Subcutaneous abdominal adipose tissue (tissue), 5 donors: ENCODE data around the gene FILIP1L.

Experiments
- H3K27ac ChIP-seq: one replicate; pipeline ENCODE4 v1.7.0; 2013; ENCODE audit warnings: low read depth, mild to moderate bottlenecking, inconsistent platforms, low read length, moderate library complexity
- H3K27me3 ChIP-seq, 5 donors: one replicate each; pipeline ENCODE4 v1.7.0; 2013; ENCODE audit warnings: low read length in 5 of 5, inconsistent platforms in 1 of 5; ENCODE audit not compliant: control insufficient read depth in 5 of 5, insufficient read depth in 4 of 5
- H3K36me3 ChIP-seq, 5 donors: one replicate each; pipeline ENCODE4 v1.7.0; 2013; ENCODE audit warnings: low read length in 5 of 5; ENCODE audit not compliant: control insufficient read depth in 5 of 5, insufficient read depth in 5 of 5
- H3K4me1 ChIP-seq, 5 donors: one replicate each; pipeline ENCODE4 v1.7.0; 2013; ENCODE audit warnings: low read length in 5 of 5, mild to moderate bottlenecking in 3 of 5, moderate library complexity in 1 of 5; ENCODE audit not compliant: control insufficient read depth in 5 of 5, insufficient read depth in 5 of 5
- H3K4me3 ChIP-seq, 5 donors: one replicate each; pipeline ENCODE4 v1.7.0; 2013; ENCODE audit warnings: low read length in 5 of 5, low read depth in 1 of 5
- H3K9ac ChIP-seq, 5 donors: one replicate each; pipeline ENCODE4 v1.7.0; 2013; ENCODE audit warnings: low read length in 5 of 5, mild to moderate bottlenecking in 4 of 5, moderate library complexity in 3 of 5
- H3K9me3 ChIP-seq, 5 donors: one replicate each; pipeline ENCODE4 v1.7.0; 2013; ENCODE audit warnings: low read length in 5 of 5; ENCODE audit not compliant: control insufficient read depth in 5 of 5
- donor health status: healthy.
- donor health status: healthy.
- donor health status: healthy.
- donor health status: healthy.
- donor health status: healthy.

The FILIP1L gene

GRCh38 chr3:100039075-100039474, 75.2 kb downstream of the FILIP1L start:
- H3K9ac ChIP-seq, result no peak overlapping the region
- no peak overlapping the region for H3K4me3 ChIP-seq
- no peak overlapping the region for H3K27ac ChIP-seq
- no peaks in the 10 kb centered on the region for H3K9me3 ChIP-seq
- no peaks in the 10 kb centered on the region for H3K36me3 ChIP-seq
- H3K27me3 ChIP-seq, result no peaks in the 10 kb centered on the region
- peaks cover 14 to 40% (median 28%) of the 10 kb centered on the region in 5 donors for H3K4me1 ChIP-seq

GRCh38 chr3:100033903-100034471, 80.3 kb downstream of the FILIP1L start:
- Histone ChIP-seq H3K4me3 (no peak overlapping the region), H3K27me3 (no peaks in the 10 kb centered on the region), H3K9me3 (no peaks in the 10 kb centered on the region), H3K4me1 (no peaks in the 10 kb centered on the region), H3K9ac (no peak overlapping the region), H3K36me3 (no peaks in the 10 kb centered on the region), H3K27ac (no peak overlapping the region)

GRCh38 chr3:100033184-100033583, 81.1 kb downstream of the FILIP1L start:
- no peak overlapping the region for H3K4me3 ChIP-seq
- H3K9ac ChIP-seq, result no peak overlapping the region
- H3K27ac ChIP-seq, result no peak overlapping the region
- H3K36me3 ChIP-seq, result no peaks in the 10 kb centered on the region
- no peaks in the 10 kb centered on the region for H3K9me3 ChIP-seq
- no peaks in the 10 kb centered on the region for H3K4me1 ChIP-seq
- no peaks in the 10 kb centered on the region for H3K27me3 ChIP-seq

GRCh38 chr3:100032243-100032642, 82.1 kb downstream of the FILIP1L start:
- Histone ChIP-seq H3K9ac (no peak overlapping the region), H3K4me1 (no peaks in the 10 kb centered on the region), H3K36me3 (peaks cover 0 to 3% (median 0%) of the 10 kb centered on the region in 5 donors), H3K9me3 (no peaks in the 10 kb centered on the region), H3K27me3 (no peaks in the 10 kb centered on the region), H3K27ac (no peak overlapping the region), H3K4me3 (no peak overlapping the region)

GRCh38 chr3:100030914-100031425, 83.3 kb downstream of the FILIP1L start:
- H3K27ac ChIP-seq, result no peak overlapping the region
- H3K4me1 ChIP-seq, result no peaks in the 10 kb centered on the region
- H3K9me3 ChIP-seq, result no peaks in the 10 kb centered on the region
- H3K4me3 ChIP-seq, result no peak overlapping the region
- peaks cover 0 to 3% (median 0%) of the 10 kb centered on the region in 5 donors for H3K36me3 ChIP-seq
- no peak overlapping the region for H3K9ac ChIP-seq
- no peaks in the 10 kb centered on the region for H3K27me3 ChIP-seq

- H3K9me3 ChIP-seq, result no peaks in the 10 kb centered on the region
- H3K27ac ChIP-seq, result no peak overlapping the region
- no peak overlapping the region for H3K9ac ChIP-seq
- H3K4me1 ChIP-seq, result no peaks in the 10 kb centered on the region
- no peak overlapping the region for H3K4me3 ChIP-seq
- H3K27me3 ChIP-seq, result no peaks in the 10 kb centered on the region
- H3K36me3 ChIP-seq, result peaks cover 0 to 3% (median 0%) of the 10 kb centered on the region in 5 donors
These were observed 84.0 kb downstream of the FILIP1L start for GRCh38 chr3:100030346-100030745.

GRCh38 chr3:100029689-100030088, 84.6 kb downstream of the FILIP1L start:
- Histone ChIP-seq H3K4me3 (no peak overlapping the region), H3K4me1 (peaks cover 0 to 2% (median 0%) of the 10 kb centered on the region in 5 donors), H3K9ac (no peak overlapping the region), H3K27me3 (no peaks in the 10 kb centered on the region), H3K9me3 (no peaks in the 10 kb centered on the region), H3K36me3 (peaks cover 0 to 3% (median 0%) of the 10 kb centered on the region in 5 donors), H3K27ac (no peak overlapping the region)

- Histone ChIP-seq H3K27me3 (no peaks in the 10 kb centered on the region), H3K4me3 (no peak overlapping the region), H3K4me1 (peaks cover 0 to 5% (median 0%) of the 10 kb centered on the region in 5 donors), H3K9ac (no peak overlapping the region), H3K36me3 (peaks cover 0 to 3% (median 0%) of the 10 kb centered on the region in 5 donors), H3K9me3 (no peaks in the 10 kb centered on the region), H3K27ac (no peak overlapping the region)
These were observed 85.2 kb downstream of the FILIP1L start for GRCh38 chr3:100029052-100029451.

GRCh38 chr3:100027321-100027720, 87.0 kb downstream of the FILIP1L start:
- Histone ChIP-seq H3K9me3 (no peaks in the 10 kb centered on the region), H3K4me1 (peaks cover 0 to 20% (median 5%) of the 10 kb centered on the region in 5 donors)

GRCh38 chr3:100024520-100025303, 89.6 kb downstream of the FILIP1L start:
- Histone ChIP-seq H3K9ac (no peak overlapping the region), H3K27ac (no peak overlapping the region), H3K9me3 (no peaks in the 10 kb centered on the region), H3K27me3 (no peaks in the 10 kb centered on the region), H3K4me3 (no peak overlapping the region), H3K4me1 (peaks cover 0 to 37% (median 11%) of the 10 kb centered on the region in 5 donors), H3K36me3 (peaks cover 0 to 3% (median 0%) of the 10 kb centered on the region in 5 donors)

More at GRCh38 chr3:100027321-100027720, 87.0 kb downstream of the FILIP1L start:
- Histone ChIP-seq H3K27me3 (no peaks in the 10 kb centered on the region), H3K36me3 (peaks cover 0 to 3% (median 0%) of the 10 kb centered on the region in 5 donors), H3K27ac (no peak overlapping the region), H3K9ac (no peak overlapping the region), H3K4me3 (no peak overlapping the region)
